ENCODE results near the gene ACY1.

Gene ACY1

GRCh38 chr3:51958603-51959521 lies 24.5 kb upstream of the ACY1 start:
- no peak overlapping the region for H3K4me3 ChIP-seq (ENCODE audit: low read depth, low read length)

GRCh38 chr3:51959651-51960050 lies 23.7 kb upstream of the ACY1 start:
- TF ChIP-seq, protein P1, sequence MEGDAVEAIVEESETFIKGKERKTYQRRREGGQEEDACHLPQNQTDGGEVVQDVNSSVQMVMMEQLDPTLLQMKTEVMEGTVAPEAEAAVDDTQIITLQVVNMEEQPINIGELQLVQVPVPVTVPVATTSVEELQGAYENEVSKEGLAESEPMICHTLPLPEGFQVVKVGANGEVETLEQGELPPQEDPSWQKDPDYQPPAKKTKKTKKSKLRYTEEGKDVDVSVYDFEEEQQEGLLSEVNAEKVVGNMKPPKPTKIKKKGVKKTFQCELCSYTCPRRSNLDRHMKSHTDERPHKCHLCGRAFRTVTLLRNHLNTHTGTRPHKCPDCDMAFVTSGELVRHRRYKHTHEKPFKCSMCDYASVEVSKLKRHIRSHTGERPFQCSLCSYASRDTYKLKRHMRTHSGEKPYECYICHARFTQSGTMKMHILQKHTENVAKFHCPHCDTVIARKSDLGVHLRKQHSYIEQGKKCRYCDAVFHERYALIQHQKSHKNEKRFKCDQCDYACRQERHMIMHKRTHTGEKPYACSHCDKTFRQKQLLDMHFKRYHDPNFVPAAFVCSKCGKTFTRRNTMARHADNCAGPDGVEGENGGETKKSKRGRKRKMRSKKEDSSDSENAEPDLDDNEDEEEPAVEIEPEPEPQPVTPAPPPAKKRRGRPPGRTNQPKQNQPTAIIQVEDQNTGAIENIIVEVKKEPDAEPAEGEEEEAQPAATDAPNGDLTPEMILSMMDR (IDR thresholded peaks at IDR 0.05; ENCODE audit: low read depth, low read length, missing control alignments): no peak
- H3K4me3 ChIP-seq (ENCODE audit: low read depth, low read length): no peak overlapping the region
- in situ Hi-C loops (cut with HindIII; ENCODE audit: low sequenced_read_pairs): no loop called here

More at GRCh38 chr3:51958603-51959521, 24.5 kb upstream of the ACY1 start:
- in situ Hi-C loops (cut with HindIII; ENCODE audit: low sequenced_read_pairs): no loop called here
- DNase-seq (ENCODE audit: low read depth): no peak
- TF ChIP-seq, protein P1 (IDR thresholded peaks at IDR 0.05; ENCODE audit: low read depth, low read length, missing control alignments): no peak

GRCh38 chr3:51960386-51960785 lies 22.9 kb upstream of the ACY1 start:
- in situ Hi-C loops (cut with HindIII; ENCODE audit: low sequenced_read_pairs): no loop called here
- TF ChIP-seq, protein P1 (IDR thresholded peaks at IDR 0.05; ENCODE audit: low read depth, low read length, missing control alignments): no peak
- H3K4me3 ChIP-seq (ENCODE audit: low read depth, low read length): no peak overlapping the region
- no peak for DNase-seq (ENCODE audit: low read depth)

More at GRCh38 chr3:51959651-51960050, 23.7 kb upstream of the ACY1 start:
- no peak for DNase-seq (ENCODE audit: low read depth)

- no peak overlapping the region for H3K4me3 ChIP-seq (ENCODE audit: low read depth, low read length)
- TF ChIP-seq, protein P1 (IDR thresholded peaks at IDR 0.05; ENCODE audit: low read depth, low read length, missing control alignments): no peak
- no peak for DNase-seq (ENCODE audit: low read depth)
- in situ Hi-C loops (cut with HindIII; ENCODE audit: low sequenced_read_pairs): no loop called here
Observed at GRCh38 chr3:51961011-51961410, 22.3 kb upstream of the ACY1 start.

DNA sequence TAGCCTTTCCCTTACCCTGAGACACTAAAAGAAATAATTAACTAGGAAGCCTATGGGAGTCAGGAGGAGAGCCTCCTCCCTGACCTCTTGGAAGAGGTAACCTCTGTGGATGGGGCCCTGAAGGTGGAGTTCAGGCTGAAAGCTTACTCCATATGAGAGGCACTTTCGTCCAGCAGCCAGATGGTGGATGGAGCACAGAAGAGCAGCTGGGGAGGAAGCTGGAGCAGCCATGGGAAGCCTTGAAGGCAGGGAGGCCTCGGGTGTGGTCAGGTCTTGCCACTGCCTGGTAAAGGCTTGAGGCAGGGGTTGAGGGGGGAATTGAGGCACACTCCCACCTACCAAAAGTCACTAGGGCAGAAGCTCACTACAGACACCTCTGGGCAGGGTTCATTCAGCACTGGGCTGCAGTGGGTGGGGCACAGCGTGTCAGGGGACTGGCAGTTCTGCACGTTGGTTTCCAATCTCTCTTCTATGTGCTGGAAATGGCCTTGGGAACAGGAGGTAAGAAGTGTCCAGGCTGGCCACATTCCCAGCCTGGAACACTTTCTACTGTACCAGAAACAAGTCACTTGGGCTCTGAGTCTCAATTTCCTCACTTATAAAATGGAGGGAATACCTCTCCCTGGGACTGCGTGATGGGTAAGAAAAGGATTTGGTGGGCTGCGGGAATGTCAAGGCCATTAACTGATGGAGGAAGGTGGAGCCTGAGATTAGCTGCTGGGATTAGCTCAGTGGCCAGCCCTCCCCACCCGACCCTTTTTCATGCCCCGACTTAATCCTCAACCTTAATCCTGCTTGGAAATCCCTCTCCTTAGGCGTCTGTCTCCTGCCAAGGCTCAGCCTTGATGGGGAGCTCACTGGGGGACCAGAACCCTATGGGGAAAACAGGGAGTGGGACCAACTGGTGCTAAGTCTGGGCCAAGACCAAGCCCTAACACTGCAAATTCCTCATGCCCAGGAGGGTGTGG lies 21.4 kb upstream of the ACY1 start:
- in situ Hi-C loops (cut with HindIII; ENCODE audit: low sequenced_read_pairs): no loop called here

More for the DNA sequence above, 21.4 kb upstream of the ACY1 start:
- DNase-seq (ENCODE audit: low read depth): no peak
- H3K4me3 ChIP-seq (ENCODE audit: low read depth, low read length): no peak overlapping the region
- TF ChIP-seq, protein P1 (IDR thresholded peaks at IDR 0.05; ENCODE audit: low read depth, low read length, missing control alignments): no peak
